GM21390 (cell line): ENCODE data around the gene HK2.
A peak's percentile ranks its signal among the peaks of the same experiment; 100 is the strongest.
"Not testable (repeated sequence)": the region's sequence is repeated elsewhere in the genome, so short reads cannot be mapped to it uniquely, and the experiment has no call there.

ENCODE experiments used
- ATAC-seq: cut with Tn5 transposase; IDR thresholded peaks from one replicate; pipeline ENCODE4 v1.9.1; 2021; ENCODE audit not compliant: unreplicated experiment

The HK2 gene

DNA sequence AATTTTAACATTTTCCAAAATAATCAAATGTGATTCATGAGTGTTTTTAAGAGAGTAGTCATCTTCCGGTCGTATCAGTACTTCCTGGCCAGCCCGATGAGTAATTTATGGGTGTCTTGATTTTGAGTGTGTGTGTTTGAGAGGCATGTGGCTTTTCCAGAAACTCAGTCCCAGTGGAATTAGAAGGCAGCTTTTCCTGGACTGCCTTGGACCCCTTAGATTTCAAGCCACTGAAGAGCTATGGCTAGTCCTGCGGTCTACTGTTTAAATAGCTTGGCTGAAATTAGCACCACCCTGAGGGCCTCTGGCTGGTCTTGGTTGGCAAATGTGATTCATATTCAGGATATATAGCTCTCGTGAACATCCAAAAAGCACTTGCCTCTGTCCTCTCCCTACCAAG is 59.4 kb downstream of the HK2 start:
- ATAC-seq = no peak

DNA sequence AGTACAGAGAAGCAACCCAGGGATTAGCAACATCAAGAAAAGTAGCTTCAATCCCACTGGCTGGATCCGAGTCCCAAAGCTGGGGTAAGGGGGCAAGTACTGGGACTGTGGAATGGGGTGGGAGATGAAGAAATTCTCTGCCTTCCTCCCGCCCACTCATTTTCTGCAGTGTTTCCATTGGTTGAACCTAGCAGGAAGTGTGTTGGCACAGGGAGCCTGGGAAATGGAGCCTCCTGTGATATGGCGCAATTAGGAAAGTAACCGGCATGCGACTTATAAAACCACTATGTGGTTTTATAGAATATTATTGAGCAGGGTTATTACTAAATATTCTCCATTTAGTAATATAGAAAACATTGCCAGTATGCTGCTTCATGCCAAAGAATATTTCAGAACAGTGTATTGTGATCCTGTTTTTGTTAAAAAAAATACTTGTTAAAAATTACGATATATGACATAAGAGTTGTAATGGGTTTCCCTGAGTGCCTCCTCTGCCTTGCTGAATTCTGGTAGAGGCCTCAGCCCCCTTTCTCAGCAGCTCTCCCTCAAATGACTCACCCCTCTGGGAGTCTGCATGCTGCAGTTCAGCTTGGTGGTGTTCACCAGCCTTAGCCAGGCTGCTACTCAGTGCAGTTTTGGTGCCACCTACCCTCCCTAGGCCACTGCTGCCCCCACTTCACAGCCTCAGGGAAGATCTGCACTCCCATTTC is 60.5 kb downstream of the HK2 start:
- ATAC-seq = no peak

DNA sequence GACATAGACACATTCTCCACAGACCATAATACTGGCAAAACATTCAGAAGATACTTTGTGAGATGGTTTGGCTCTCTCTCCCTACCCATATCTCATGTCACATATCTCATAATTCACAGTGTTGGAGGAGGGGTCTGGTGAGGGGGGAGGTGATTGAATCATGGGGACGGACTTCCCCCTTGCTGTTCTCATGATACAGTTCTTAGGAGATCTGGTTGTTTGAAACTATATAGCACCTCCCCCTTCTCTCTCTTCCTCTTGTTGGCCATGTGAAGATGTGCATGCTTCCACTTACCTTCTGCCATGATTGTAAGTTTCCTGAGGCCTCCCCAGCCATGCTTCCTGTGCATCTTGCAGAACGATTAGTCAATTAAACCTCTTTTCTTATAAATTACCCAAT is 61.1 kb downstream of the HK2 start:
- ATAC-seq = no peak

DNA sequence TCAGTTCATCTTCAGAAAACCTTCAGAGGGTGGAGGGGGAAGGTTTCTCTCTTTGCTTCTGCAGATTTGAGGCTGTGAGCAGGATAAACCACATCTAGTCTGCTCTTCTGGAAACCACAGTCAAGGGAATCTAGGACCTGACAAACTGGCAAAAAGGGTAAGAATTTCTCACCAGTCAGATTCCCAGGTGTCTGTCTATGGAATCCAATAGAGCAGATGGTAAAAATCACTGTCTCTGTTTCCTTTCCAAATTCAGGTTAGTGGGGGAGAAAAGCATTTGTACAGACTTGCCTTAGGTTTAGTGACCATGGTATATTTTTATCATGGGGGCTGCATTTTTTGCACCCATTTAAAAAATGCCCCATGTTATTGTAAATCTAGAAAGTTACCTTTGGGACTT is 62.3 kb downstream of the HK2 start:
- no peak for ATAC-seq

DNA sequence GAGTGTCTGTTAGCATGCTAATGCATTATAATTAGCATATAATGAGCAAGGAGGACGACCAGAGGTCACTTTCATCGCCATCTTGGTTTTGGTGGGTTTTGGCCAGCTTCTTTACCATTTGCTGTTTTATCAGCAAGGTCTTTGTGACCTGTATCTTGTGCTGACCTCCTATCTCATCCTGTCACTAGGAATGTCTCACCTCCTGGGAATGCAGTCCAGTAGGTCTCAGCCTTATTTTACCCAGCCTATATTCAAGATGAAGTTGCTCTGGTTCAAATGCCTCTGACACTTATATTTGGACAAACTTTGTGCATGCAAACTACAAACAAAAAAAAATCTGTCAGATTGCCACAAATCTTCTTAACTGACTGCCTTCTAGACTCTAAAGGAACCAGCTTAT is 66.3 kb downstream of the HK2 start:
- not testable (repeated sequence) for ATAC-seq

DNA sequence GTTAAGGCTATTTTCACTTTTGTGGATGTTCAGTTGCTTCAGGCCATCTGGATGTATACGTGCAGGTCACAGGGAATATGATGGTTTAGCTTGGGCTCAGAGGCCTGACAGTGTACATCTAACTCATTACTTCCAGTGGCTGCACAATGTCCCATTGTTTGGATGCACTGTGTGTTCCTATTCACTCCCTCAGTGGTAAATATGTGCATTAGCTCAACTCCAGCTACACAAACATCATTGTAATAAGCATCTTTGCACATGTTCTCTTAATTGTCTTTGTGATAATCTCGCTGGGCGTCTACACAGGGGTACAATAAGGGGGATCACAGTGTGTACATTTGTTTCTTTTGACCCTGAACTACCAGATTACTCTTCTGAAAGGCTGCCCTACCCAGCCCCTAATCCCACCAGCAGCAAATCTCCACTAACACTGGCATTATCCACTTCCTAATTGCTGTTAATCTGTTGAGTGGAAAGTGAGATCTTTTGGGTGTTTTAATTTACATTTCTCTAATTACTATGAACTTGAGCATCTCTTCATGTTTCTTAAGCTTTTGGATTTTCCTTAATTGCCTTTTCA is 68.4 kb downstream of the HK2 start:
- no peak for ATAC-seq

DNA sequence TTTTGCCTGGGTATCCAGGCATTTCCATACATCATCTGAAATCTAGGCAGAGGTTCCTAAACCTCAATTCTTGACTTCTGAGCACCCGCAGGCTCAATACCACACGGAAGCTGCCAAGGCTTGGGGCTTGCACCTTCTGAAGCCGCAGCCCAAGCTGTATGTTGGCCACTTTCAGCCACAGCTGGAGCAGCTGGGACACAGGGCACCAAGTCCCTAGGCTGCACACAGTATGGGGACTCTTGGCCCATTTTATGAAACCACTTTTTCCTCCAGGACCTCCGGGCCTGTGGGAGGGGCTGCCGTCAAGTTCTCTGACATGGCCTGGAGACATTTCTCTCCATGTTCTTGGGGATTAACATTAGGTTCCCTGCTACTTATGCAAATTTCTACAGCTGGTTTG is 72.5 kb downstream of the HK2 start:
- no peak for ATAC-seq

DNA sequence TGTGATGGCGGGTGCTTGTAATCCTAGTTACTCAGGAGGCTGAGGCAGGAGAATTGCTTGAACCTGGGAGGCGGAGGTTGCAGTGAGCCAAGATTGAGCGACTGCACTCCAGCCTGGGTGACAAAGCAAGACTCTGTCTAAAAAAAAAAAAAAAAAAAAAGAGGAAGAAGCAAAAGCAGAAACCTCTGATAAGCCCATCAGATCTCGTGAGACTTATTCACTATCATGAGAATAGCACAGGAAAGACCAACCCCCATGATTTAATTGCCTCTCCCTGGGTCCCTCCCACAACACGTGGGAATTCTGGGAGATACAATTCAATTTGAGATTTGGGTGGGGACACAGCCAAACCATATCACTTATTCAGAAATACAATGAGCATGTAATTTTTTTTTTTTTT is 73.6 kb downstream of the HK2 start:
- ATAC-seq = not testable (repeated sequence)

DNA sequence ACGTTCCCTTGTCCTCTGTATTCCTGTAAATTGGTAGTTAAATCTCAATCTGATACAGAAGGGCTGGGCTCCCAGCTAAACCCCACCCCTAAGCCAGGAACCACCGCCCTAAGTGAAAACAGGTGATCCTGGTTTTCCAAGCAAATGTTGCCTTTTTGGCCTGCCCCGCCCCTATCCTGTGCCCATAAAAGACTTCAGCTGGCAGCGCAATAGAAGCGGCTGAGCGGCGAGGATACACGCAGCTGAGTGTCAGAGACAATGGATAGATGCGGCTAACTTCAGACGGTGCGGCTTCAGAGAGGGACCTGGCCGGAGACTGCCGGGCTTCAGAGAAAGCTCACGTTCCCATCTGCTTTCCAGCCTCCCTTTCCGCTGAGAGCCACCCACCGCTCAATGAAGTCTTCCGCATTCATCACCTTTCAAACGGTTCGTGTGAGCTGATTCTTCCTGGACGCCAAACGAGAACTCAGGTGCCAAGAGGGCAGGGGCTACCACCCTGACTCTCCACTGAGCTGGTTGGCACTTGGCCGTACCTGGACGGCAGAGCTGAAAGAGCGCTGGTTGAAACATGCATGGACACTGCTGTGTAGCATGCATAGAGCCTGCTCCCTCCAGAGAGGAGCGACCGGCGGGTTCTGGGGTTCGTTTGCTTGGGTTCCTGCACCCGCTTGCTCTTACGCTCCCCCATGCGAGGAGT is 75.0 kb downstream of the HK2 start:
- ATAC-seq = no peak

DNA sequence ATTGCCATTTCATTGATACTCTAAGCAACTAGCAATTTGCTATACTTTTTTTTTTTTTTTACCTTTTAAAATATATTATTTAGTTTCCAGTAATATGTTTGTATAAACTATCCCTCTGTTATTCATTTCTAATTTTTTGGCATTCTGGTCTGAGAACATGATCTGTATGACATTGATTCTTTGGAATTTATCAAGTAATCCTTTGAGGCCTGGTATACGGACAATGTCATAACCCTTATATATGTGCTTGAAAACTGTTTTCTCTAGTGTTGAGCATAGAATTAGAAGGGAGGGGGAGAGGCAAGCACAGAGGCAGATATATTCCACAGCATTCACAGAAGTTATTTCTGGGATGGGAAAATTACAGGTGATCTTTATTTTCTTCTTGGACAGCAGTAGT is 76.3 kb downstream of the HK2 start:
- no peak for ATAC-seq

DNA sequence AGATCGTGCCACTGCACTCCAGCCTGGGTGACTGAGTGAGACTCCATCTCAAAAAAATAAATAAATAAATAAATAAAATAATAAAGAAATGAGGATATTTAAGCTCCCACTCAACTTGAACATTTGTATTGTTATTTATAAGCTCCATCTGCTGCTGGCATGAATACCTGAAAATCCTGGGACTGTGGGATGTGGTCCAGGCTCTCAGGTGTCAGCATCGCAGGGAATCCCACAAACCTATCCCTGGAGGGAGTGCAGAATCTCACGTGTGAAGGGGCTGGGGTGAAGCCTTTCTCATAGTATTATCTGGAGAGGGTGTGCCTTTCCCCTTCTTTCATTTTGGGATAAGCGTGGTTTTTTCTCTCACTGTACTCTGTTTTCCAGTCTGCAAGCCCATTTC is 77.1 kb downstream of the HK2 start:
- ATAC-seq = no peak

DNA sequence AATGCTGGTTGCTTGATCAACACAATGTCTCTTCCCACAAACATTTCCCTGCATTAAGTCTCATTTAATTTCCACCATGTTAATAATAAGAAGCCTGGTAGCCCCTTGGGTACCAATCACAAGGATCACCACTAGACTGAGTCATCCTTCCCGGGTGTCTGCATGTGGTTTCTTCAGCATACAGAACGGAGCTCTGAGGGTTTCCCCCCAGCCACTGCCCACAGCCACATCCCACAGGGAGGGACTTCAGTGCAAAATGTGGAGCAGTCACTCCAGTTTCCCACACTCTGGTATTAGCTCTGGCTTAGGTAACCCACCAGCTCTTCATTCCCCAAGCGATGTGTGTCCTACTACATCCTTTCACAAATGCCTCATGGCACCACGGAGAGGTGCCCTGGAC is 81.8 kb downstream of the HK2 start:
- ATAC-seq = peak; percentile 54

DNA sequence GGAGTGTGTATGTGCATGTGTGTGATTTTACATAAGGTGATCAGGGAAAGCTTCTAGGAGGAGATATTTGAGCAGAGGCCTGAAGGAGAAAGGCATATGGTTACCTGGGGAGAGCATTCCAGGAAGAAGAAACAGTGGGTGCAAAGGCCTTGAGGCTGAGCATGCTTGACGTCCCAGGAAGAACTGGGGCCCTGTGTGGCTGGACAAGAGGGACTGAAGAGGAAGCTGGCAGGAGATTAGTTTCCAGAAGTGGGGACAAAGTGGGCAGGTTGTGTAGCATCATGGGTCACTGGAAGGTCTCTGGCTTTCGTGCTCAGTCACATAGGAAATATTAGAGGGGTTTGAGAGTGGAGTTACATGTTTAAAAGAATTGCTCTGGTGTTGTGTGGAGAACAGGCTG is 82.5 kb downstream of the HK2 start:
- no peak for ATAC-seq

DNA sequence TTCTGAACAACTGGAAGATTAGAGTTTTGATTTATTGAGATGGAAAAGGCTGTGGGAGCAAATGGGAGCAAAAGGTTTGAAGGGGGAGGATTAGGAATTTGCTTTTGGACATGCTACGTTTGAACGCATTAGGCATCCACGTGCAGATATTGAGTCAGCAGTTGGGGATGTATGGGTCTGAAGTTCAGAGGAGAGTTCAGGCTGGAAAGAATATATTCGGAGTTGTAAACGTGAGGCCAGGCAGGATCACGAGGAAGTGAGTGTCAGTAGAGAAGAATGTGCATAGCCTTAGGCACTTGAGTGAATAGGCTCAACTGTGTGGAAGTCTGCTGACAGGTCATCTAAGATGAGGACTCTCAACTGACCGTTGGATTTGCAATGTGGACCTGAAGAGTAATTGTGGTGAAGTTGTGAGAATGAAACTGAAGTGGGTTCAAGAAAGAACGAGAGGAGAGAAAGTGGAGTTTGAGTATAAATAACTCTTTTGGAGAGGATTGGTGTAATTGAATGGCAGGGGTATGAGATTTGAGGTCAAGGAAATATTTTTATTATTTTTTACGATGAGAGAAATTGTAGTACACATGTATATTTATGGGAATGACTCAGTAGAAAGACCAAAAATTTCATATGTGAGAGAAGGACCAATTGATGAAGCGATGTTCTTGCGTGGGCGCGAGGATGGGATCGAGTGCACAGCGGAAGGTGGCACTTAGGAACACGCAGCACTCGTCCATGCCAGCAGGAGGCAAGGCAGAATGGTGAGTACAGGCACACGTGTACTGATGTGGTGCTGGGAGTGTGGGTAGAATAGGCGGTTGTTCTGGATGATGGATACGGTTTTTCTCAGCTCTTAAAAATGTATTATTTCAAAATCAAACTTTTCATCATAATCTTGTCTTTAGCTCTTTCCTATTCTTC is 84.0 kb downstream of the HK2 start:
- ATAC-seq = no peak

DNA sequence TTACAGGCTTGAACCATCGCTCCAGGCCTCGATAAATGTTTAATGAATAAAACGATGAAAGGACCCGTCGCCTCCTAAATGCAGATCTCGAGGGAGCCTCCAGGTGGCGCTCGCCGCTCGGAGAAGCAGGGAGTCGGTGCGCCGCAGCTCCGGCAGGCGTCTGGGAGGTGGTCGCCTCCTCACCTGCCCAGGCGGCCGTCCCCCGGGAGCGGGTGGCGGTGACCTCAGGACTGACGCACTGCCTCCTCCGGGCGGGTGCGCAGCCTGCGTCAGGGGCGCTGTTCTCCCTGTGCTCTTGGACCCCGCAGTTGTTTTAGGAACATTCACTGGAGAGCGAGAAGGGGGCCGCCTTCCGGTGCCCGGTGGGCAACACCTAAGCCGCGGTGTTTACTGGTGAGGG is 85.9 kb downstream of the HK2 start:
- ATAC-seq = no peak

DNA sequence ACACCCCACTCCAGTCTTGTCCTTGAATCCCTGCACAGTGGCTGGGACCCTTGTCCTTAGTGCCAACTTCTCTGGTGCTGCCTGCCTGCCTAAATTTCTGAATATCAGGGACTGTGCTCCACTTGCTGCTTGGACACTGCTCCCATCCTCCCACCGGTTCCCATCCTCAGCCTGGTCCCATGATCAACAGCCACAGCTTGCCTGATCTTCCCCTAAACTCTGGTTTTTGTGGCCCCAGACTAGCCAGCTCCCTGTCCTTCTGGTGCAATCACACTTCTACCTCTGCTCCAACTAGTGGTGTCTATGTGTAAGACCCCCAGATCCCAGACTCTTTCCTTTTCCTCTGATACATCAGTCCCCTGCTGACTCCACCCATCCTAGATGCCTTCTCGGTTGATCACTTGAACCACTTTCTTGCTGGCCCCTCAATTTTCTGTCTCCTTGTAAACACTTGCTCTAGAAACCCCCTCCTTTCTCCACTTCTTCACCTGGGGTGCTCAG is 87.4 kb downstream of the HK2 start:
- no peak for ATAC-seq

DNA sequence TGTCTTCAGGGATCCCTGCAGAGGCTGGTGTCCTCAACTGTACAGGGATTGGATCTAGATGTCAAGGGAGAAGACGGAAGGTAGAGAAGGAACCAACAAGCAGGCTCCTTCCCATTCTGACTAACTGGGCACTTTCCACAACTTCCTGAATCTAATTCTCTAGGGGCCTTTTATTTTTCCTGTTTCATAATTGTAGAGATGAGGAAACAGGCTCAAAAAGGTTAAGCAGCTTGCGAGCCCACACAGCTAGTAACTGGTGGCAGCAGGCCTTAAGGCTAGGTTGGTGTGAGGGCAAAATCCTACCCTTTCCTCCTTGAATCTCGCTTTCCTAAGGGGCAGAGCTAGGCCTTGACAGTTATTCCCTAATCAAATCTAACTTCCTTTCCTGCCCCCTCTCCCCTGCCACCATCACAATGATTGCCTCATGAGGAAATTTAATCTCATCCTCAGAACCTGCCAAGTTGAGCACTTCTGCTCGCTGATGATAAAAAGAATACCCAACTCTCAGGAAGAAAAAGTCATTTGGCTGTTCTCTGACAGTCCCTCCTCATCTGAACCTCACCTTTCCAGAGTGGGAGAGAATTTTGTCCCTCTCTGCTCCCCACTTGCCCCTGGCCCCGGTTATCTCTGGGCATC is 88.8 kb downstream of the HK2 start:
- no peak for ATAC-seq

DNA sequence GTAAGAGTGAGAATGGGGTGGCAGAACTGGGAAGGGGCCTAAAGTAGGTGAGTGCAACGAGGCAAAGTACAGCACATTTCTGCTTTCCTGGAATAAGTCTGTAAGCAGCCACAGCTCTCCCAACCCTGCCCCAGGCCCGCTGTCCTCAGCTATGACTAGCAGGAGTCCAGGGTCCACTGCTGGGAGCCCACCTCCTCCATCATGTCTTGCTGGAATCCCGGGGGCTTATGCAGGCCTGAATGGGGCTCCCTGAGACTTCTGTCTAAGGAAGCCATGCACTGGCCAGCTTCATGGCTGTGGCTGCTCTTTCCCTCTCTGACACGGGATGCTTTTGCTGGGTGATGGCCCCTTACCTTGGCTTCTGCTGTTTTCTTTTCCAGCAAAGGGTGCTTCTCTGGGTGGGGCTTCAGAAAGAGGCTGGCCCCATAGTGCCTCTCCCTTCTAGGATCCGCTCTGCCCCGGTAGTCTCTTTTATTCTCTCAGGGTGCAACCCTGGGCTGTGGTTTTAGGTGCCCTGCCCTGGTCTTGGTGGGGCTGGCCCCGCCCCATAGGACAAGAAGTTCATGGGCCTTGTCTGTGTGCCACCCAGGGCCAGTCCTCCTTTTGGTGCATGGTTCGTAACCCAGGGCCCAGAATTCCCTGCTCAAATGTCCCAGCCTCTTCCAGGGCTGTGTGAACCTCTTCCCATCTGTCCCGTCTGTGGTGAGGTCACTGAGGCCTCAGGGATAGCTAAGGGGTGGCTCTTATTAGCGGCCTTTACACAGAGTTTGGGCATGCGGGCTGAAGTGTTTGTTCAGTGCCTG is 90.7 kb downstream of the HK2 start:
- ATAC-seq = no peak

DNA sequence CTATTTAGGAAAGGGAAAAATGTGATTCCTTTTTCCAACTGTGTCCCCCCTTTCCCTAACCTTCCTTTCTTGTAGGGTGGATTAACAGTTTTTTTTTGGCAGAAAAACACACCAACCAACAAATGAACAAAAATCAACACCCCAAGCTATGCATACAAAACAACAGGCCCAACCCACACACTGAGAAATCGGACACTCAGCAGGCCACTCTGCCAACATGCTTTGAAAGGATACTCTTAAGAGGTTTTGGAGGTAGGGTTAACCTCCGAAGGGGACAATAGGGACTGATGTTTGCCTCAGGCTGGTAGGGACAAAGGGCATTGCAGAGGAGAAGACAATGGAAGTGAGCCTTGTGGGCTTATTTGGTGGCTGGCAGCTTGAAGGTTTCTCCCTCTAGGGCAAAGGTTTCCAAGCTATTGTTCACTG is 91.4 kb downstream of the HK2 start:
- ATAC-seq = no peak

DNA sequence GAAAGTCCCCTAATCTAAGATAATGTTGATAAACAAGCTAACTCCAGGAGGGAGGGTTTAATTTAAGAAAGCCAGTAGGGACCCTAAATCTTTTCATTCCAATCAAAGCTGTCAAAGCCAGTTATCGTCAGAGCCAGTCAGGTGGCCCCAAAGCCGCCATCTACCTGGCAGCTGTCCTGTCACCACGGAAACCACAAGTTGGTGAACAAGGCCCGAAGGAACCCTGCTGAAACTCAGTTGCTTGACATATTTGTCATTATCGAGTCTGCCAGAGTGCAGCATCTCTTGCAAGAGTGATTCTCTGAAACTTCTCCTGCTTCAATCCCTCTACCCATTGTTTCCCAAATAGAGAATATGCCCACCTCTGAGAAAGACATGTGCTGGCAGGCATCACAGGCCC is 93.7 kb downstream of the HK2 start:
- no peak for ATAC-seq
